SU-DHL-6 (cell line): Measurements from ENCODE around the gene TAF10.

Experiments
- H2AFZ ChIP-seq: fragments of 200-600 bp; sonication (generic); 2 replicates; pipeline ENCODE4 v1.6.1; 2014; ENCODE audit warnings: low read depth, mild to moderate bottlenecking, moderate library complexity, mixed read lengths, antibody characterized with exemption, low read length; ENCODE audit not compliant: severe bottlenecking
- H3F3A ChIP-seq: fragments of 200-600 bp; shearing (Covaris generic); 2 replicates; pipeline ENCODE4 v1.6.0; 2016; ENCODE audit warnings: antibody characterized with exemption, mild to moderate bottlenecking; ENCODE audit not compliant: insufficient read depth
- H3K27ac ChIP-seq: fragments of 200-600 bp; sonication (generic); 2 replicates; pipeline ENCODE4 v1.5.1; 2016; ENCODE audit warnings: low read depth, mild to moderate bottlenecking, low read length, moderate library complexity, mixed read lengths
- H3K27me3 ChIP-seq: fragments of 200-600 bp; sonication (generic), shearing (Covaris generic); 2 replicates; pipeline ENCODE4 v1.6.0; 2014; ENCODE audit warnings: mild to moderate bottlenecking, low read length
- H3K36me3 ChIP-seq: fragments of 200-600 bp; sonication (generic); 2 replicates; pipeline ENCODE4 v1.6.1; 2014; ENCODE audit warnings: mild to moderate bottlenecking, low read length, mixed read lengths
- H3K4me2 ChIP-seq: fragments of 300-600, 200-600 bp; shearing (Covaris generic), sonication (generic); 2 replicates; pipeline ENCODE4 v1.6.0; 2014; ENCODE audit warnings: low read length, low read depth, mild to moderate bottlenecking; ENCODE audit not compliant: poor library complexity, severe bottlenecking
- H3K4me3 ChIP-seq: fragments of 200-600 bp; sonication (generic); 2 replicates; pipeline ENCODE4 v1.5.1; 2014; ENCODE audit warnings: antibody characterized with exemption, low read length, mild to moderate bottlenecking, mixed read lengths; ENCODE audit not compliant: insufficient read depth, poor library complexity, severe bottlenecking
- H3K79me2 ChIP-seq: fragments of 200-600 bp; sonication (generic); 2 replicates; pipeline ENCODE4 v1.6.1; 2014; ENCODE audit warnings: mild to moderate bottlenecking, low read length, moderate library complexity; ENCODE audit not compliant: insufficient read depth
- H3K9ac ChIP-seq: fragments of 200-600 bp; sonication (generic); 2 replicates; pipeline ENCODE4 v1.7.0; 2014; ENCODE audit warnings: mild to moderate bottlenecking, low read length
- H3K9me2 ChIP-seq: fragments of 200-600 bp; sonication (generic); replicated peaks from 2 replicates; pipeline ENCODE4 v1.6.1; 2014; ENCODE audit warnings: low read length; ENCODE audit not compliant: insufficient read depth
- H3K9me3 ChIP-seq: fragments of 200-600 bp; sonication (generic); 2 replicates; pipeline ENCODE4 v1.6.1; 2014; ENCODE audit warnings: low read length, mixed read lengths; ENCODE audit not compliant: insufficient read depth
- H4K20me1 ChIP-seq: fragments of 200-600 bp; sonication (generic); 2 replicates; pipeline ENCODE4 v1.6.1; 2014; ENCODE audit warnings: low read depth, mild to moderate bottlenecking, antibody characterized with exemption, low read length, moderate library complexity, mixed read lengths
- EZH2phosphoT487 ChIP-seq: fragments of 200-600 bp; sonication (generic), shearing (Covaris generic); conservative IDR thresholded peaks from 2 replicates; pipeline ENCODE4 v1.6.1; 2018; ENCODE audit warnings: mild to moderate bottlenecking, antibody characterized with exemption, low read length, moderate library complexity, mixed read lengths
- TF ChIP-seq, protein P1 (sequence below): fragments of 200-600 bp; sonication (generic); IDR thresholded peaks from one replicate; pipeline ENCODE4 v1.5.1; 2017; ENCODE audit warnings: antibody characterized with exemption, mild to moderate bottlenecking, low read length, moderate library complexity; ENCODE audit not compliant: insufficient read depth, poor library complexity, severe bottlenecking

Gene TAF10

DNA sequence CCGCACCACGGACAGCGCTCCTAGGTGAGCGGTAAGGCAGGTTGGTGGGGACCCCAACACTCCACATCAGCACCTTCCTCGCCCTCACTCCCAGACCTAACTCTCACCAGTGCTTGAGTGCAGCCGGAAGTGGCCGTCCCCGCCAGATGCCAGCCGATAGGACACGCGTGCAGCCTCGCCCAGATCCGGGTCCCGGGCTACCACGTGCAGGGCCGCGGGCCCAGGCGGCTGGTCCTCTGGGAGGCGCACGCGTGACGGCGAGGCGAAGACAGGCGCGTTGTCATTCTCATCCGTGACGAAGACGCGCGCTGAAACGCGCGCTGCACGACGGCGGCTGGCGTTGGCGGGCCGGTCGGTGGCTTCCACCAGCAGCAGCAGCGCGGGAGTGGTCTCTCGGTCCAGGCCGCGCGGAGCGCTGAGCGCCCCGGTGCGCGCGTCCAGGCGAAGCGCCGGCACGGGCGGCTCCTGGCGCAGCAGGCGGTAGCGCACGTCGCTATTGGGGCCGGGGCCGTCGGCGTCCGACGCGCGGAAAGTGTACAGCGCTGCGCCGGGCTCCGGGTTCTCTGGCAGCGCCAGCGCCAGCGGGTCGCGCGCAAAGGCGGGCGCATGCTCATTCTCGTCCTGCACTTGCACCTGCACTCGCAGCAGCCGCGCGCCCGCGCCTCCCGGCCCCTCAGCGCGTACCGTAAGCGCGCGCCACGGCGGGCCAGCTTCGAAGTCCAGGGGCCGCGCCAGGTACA is 18.0 kb upstream of the TAF10 start:
- Histone ChIP-seq H3K4me3 (no peak overlapping the region), H3K9me2 (no peaks in the 10 kb centered on the region), H3K79me2 (no peaks in the 10 kb centered on the region), H3K27ac (no peak overlapping the region), H3K36me3 (no peaks in the 10 kb centered on the region), H3K9ac (no peak overlapping the region), H4K20me1 (no peaks in the 10 kb centered on the region), H3K27me3 (no peaks in the 10 kb centered on the region), H3F3A (no peaks in the 10 kb centered on the region), H3K9me3 (no peaks in the 10 kb centered on the region), H2AFZ (no peak overlapping the region), H3K4me2 (no peak overlapping the region)
- TF ChIP-seq, protein P1, sequence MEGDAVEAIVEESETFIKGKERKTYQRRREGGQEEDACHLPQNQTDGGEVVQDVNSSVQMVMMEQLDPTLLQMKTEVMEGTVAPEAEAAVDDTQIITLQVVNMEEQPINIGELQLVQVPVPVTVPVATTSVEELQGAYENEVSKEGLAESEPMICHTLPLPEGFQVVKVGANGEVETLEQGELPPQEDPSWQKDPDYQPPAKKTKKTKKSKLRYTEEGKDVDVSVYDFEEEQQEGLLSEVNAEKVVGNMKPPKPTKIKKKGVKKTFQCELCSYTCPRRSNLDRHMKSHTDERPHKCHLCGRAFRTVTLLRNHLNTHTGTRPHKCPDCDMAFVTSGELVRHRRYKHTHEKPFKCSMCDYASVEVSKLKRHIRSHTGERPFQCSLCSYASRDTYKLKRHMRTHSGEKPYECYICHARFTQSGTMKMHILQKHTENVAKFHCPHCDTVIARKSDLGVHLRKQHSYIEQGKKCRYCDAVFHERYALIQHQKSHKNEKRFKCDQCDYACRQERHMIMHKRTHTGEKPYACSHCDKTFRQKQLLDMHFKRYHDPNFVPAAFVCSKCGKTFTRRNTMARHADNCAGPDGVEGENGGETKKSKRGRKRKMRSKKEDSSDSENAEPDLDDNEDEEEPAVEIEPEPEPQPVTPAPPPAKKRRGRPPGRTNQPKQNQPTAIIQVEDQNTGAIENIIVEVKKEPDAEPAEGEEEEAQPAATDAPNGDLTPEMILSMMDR, result no peak
- no peak for TF ChIP-seq EZH2phosphoT487

DNA sequence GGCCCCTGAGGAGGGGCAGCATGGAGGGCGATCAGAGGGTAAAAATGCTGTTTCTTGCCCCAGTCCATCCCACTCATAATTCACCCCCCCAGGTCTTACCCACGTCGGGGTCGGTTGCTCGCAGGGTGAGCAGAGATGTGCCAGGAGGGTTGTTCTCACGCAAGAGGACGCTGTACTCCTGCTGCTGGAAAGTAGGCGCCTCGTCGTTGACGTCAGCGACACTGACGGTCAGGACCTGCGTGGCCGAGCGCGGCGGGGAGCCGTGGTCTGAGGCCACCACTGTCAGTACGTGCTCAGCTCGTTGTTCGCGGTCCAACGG is 17.5 kb upstream of the TAF10 start:
- no peak overlapping the region for H3K9ac ChIP-seq
- H4K20me1 ChIP-seq, result no peaks in the 10 kb centered on the region
- no peaks in the 10 kb centered on the region for H3K36me3 ChIP-seq
- H3K79me2 ChIP-seq, result no peaks in the 10 kb centered on the region
- no peak overlapping the region for H3K4me2 ChIP-seq
- no peaks in the 10 kb centered on the region for H3K9me3 ChIP-seq
- H3K27me3 ChIP-seq, result no peaks in the 10 kb centered on the region
- no peak overlapping the region for H3K27ac ChIP-seq
- no peaks in the 10 kb centered on the region for H3F3A ChIP-seq
- no peak overlapping the region for H2AFZ ChIP-seq
- no peaks in the 10 kb centered on the region for H3K9me2 ChIP-seq
- TF ChIP-seq, protein P1, result no peak
- no peak for TF ChIP-seq EZH2phosphoT487
- H3K4me3 ChIP-seq, result no peak overlapping the region

DNA sequence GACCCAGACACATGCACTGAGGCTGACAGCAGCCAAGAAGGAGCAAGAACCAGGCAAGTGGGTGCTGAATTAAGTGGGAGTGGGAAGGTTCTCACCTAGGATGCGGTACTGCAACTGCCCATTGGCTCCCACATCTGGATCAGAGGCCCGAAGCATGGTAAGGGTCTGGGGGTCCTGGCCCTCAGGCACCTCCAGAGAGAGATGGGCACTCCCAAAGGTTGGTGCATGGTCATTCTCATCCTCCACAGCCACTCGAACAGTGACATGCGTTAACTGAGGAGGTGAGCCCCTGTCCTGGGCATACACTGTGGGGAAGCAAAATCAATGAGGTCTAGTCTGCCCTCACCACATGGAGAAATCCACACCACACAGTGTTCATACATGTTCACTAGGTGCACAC is 16.5 kb upstream of the TAF10 start:
- Histone ChIP-seq H3K27ac (no peak overlapping the region), H2AFZ (no peak overlapping the region)
- no peak for TF ChIP-seq EZH2phosphoT487
- TF ChIP-seq, protein P1, result no peak

More for the DNA sequence above, 16.5 kb upstream of the TAF10 start:
- Histone ChIP-seq H3K9ac (no peak overlapping the region), H4K20me1 (no peaks in the 10 kb centered on the region), H3K27me3 (no peaks in the 10 kb centered on the region), H3K79me2 (no peaks in the 10 kb centered on the region), H3F3A (no peaks in the 10 kb centered on the region), H3K4me2 (no peak overlapping the region), H3K9me3 (no peaks in the 10 kb centered on the region), H3K36me3 (no peaks in the 10 kb centered on the region), H3K9me2 (no peaks in the 10 kb centered on the region), H3K4me3 (no peak overlapping the region)
